ENCODE results near the gene CA10. TPM values are rescaled to one million over a fixed set of nuclear protein-coding genes. Genes with fewer than 3 reads are reported as not detected.

Gene CA10
- polyA plus RNA-seq, 1 donor: 14.7 TPM

DNA sequence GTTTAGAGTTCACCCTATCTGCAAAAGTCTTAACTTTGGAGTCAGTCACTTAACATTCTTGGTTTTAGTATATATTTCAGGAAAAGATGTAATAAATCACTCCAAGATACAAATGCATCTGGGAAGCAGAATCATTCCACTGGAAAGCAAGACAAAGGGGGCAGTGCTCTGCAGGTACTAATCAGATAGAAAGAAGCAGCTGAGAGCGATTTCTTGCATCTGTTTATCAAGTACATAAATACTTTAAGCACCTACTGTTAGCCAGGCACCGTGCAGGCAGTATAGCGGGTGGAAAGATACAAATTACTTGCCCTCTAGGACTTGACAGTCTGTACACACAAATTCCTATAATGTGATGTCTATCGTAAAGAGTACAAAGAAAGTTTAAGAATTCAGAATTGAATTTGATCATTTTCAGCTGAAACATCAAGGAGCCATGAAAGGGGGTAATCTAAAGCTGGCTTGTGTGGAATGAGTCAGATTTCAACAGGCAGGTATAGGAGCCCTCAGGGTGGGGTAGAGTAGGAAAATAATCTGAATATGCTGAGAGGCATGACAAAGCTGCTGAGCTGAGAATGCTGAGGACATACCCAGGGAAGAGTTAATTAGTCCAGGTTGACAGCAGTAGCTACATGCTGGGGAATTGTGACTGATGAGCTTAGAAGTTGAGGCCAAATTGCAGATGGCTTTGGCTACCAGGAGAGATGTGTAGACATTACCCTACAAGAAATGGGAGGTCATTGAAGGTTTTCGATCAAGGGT is 110.2 kb downstream of the CA10 start:
- no peak for DNase-seq

DNA sequence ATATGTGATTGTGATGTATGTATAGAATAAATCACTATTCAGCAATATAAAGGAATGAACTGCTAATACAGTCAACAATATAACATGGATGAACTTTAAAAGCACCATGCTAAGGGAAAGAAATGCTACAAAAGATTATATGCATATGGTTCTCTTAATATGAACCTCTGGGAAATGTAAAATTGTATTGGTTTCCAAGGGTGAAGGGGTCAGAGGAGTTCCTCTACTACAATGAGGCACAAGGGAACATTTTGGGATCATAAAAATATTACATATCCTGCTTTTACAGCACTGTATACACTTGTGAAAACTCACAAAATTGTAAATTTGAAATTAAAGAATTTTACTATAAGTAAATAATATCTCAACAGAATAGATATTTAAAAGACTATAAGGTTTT is 111.4 kb downstream of the CA10 start:
- no peak for DNase-seq

- DNase-seq: no peak
These were observed 117.3 kb downstream of the CA10 start for GRCh38 chr17:52041123-52041617.

DNA sequence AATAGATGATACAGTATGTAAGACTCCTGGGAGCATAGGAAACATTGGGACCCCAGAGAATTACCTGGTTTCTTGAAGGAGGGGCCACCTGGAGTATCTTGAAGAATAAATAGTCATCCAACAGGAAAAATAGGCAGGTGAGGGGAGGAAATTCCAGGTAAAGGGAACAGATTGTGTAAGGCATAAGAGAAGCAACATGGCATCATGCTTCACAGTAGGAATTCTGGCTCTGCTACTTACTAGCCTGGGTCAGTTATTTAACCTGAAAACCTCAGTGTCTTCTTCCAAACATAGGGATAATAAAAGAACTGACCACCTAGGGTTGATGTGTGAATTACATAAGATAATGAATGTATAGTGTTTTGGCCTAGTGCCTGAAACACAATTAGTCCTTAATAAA is 122.1 kb downstream of the CA10 start:
- no peak for DNase-seq

GRCh38 chr17:52035336-52035915 is 123.1 kb downstream of the CA10 start:
- no peak for DNase-seq

GRCh38 chr17:52032454-52032853 is 126.1 kb downstream of the CA10 start:
- no peak for DNase-seq

DNA sequence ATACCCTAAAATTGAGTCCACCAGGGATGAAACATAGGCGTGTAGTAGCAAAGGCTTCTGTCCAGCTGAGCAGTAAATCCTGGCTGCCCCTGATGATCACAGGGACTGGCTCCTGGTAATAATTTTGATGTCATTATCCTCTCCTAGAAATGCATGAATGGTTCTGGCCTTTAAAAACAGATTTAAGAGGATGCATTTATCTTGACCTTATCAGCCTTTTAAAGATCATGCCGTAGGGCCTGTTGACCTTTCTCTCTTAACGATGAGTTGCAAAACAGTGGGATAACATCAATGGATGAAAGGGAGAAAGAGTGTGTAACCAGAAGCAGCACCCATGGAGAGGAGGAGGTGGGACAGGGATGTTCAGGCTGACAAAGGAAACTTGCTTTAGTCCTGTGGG is 128.5 kb downstream of the CA10 start:
- DNase-seq: no peak

- no peak for DNase-seq
These were observed 130.8 kb downstream of the CA10 start for GRCh38 chr17:52027620-52028295.

DNA sequence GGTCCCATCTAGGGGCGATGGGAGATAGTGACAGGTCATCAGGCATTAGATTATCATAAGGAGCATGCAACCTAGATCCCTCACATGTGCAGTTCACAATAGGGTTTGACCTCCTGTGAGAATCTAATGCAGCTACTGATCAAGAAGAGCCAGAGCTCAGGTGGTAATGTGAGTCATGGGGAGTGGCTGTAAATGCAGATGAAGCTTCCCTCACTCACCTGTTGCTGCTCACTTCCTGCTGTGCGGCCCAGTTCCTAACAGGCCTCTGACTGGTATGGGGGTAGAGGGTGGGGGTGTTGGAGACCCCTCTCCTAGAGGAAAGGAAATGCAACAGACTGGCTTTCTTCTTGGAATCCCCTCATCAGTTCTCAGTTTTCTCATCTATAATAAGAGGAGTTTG is 131.4 kb downstream of the CA10 start:
- no peak for DNase-seq

- DNase-seq: no peak
These were observed 132.4 kb downstream of the CA10 start for GRCh38 chr17:52026075-52026474.

DNA sequence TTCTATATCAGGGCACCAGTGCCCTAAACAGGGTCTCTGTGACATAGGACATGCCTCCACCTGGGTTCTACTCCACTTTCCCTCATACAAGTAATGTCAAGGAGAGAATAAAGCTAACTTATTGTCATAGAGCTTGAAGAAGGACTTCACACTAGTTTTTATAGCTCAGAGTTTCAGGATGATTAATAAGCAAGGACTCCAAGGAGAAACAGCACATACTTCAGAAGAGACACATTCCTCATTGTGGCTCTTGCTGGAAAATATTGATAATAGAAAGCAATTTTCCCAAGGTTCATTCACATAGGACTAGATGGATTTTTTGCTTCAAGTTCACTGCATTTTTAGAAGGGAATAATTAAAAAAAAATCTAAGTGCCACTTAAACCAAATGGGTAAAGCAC is 133.3 kb downstream of the CA10 start:
- DNase-seq: no peak

- no peak for DNase-seq
These were observed 134.1 kb downstream of the CA10 start for GRCh38 chr17:52024300-52024870.

DNA sequence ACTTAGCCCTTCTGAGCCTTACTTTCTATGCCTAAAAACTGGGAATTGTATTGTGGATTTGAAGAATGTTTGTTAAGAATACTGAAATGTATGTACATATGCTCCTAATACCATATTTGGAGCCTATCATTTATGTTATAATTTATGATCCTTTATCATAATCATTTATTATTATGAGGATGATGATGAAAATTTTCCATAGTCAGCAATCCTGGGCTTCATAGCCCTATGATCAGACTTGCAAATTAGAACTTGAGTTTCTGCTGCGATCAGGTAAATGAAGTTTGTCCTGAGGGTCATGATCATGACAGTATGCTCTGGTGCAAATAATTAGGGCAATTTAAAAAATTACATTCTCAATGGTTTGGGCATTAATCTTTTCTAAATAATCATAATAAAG is 147.4 kb downstream of the CA10 start:
- DNase-seq: no peak

GRCh38 chr17:51999654-52000053 is 158.9 kb downstream of the CA10 start:
- DNase-seq: no peak

DNA sequence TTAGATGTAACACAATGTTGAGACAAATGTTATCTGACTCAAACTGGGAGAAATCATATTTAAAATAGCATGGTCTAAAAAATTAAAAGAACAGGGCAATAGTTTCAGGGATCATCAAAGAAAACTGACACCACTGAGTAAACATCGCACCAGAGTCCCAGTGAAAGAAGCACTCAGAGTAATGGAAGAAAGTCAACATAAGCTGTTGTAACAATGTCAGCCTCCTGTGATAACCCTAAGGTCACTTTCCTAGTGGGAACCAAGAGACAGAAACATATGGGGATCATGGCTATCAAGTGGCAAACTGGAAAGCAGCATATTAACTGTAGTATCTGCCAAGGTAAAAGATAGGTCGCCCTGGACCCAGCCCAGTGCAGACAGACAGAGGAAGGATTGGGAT is 160.8 kb downstream of the CA10 start:
- no peak for DNase-seq

DNA sequence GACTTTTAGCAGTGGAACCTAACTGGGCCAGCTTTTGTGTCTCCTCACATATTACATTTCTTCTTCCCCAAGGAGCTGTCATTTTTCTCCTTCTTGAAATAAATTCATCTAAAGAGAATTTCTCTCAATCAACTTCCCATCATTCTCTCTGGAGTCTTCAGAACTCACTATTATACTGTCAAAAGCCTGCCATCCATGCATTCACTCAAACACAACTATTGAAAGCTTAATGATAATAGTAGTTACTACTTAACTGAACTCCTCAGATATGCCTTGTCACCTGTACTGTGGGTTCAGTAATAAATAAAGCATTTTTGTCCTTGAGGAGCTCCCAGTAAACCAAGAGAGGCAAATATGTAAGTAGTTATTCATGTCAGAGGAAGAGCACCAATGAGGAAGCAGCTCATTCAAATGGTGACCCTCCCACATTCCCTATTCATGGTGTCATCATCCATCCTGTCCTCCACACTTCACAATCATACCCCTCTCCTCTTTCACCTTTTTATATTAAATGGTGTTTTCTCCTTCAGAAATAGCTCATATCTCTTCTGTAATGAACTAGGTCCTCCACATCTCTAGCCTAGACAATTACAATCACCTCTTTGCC is 162.6 kb downstream of the CA10 start:
- DNase-seq: no peak

- DNase-seq: no peak
These were observed 165.6 kb downstream of the CA10 start for GRCh38 chr17:51992864-51993416.

GRCh38 chr17:51971121-51971520 is 187.4 kb downstream of the CA10 start:
- DNase-seq: no peak

- DNase-seq: no peak
These were observed 196.8 kb downstream of the CA10 start for GRCh38 chr17:51961689-51962088.

GRCh38 chr17:51957786-51958185 is 200.7 kb downstream of the CA10 start:
- DNase-seq: no peak

DNA sequence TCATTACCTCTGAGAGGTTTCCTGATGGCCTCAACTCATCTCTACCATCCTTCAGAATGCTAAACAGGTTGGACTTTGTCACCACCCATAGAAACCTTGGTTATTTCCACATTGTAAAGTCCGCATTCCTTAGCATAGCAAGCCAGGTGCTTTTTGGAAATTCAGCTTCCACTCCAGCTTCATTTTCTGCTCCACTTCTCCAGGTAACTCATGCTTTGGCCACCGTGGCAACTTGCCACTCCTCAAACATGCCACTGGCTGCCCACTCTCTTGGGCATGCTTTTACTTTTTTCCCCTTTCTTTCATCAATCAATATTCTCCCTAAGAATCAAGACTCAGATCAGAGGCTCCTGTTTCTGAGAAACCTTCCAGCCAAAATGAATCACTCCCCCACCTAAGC is 203.3 kb downstream of the CA10 start:
- no peak for DNase-seq

DNA sequence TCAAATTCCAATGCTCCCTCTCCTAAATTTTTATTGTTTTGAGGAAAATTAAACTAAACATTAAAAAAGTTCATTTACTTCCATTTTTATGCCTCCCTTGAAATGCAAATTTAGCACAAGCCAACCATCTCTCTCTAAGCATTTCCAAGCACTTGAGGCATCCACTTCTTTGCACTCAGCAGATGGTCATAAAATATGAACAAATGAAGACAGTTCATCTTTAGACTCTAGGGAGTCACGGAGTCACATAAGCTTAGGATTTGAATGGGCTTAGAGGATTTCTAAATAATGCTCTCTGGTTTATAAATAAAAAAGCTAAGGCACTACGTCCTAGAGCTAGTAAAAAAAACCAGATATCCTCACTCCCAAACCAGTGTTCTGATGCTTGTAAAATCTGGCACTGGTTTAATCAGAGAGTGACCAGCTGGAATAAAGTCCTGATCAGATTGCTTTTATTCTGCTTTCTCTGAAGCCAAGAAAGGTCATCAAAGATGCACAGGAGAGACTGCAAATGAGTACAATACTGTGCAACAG is 204.2 kb downstream of the CA10 start:
- no peak for DNase-seq
